GM12892 (cell line): ENCODE results near the gene ABHD12.

ENCODE experiments used
- DNase-seq: peaks from one replicate; pipeline ENCODE4 v3.0.0; 2011; ENCODE audit not compliant: insufficient read length
- FAIRE-seq: peaks from 2 replicates; lab custom pipeline; 2011; peaks lifted over from hg19 to GRCh38; lab: Jason Lieb, UNC
- POLR2A ChIP-seq: IDR thresholded peaks from 2 replicates; pipeline ENCODE4 v1.6.1; 2011; ENCODE audit warnings: low read depth, low read length, control low read depth
- POLR2AphosphoS5 ChIP-seq: IDR thresholded peaks from 2 replicates; pipeline ENCODE4 v1.6.1; 2011; ENCODE audit warnings: low read depth, low read length, control low read depth
- TAF1 ChIP-seq: IDR thresholded peaks from 2 replicates; pipeline ENCODE4 v1.6.1; 2011; ENCODE audit warnings: low read depth, mild to moderate bottlenecking, control low read depth, low read length, borderline replicate concordance

Gene ABHD12

DNA sequence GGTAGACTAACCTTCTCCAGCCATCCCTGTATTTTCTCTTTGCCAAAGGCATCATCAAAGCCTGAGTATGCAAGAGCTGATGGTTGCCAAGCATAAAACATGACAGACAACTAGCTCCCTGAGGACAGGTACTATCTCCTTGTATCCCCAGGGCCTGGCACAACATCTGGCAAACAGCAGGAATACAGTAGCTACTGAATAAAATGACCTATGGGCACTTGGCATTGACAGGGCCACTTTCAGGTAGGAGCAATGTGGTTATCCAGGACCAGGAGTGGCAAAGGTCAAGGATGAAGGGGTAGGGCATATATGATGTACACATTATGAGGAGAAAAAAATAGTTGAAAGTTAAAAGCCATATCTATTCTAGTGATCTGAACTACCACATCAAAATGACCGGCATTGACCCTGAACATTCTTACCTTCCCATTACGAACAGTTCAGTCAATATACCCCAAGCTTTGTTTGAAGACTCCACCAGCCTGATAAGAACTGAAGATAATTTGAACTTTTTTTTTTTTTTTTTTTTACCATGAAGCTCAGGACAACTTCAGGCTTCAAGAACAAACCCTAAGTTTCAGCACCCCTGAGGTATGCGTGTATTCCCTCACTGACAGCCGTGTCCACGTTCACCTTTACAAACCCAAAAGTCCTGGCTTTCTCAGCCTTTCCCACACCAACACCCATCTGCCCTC is 12.3 kb downstream of the ABHD12 start:
- DNase-seq (no peak), FAIRE-seq (no peak)
- TF ChIP-seq POLR2AphosphoS5, result no peak
- no peak for TF ChIP-seq TAF1
- TF ChIP-seq POLR2A, result no peak

DNA sequence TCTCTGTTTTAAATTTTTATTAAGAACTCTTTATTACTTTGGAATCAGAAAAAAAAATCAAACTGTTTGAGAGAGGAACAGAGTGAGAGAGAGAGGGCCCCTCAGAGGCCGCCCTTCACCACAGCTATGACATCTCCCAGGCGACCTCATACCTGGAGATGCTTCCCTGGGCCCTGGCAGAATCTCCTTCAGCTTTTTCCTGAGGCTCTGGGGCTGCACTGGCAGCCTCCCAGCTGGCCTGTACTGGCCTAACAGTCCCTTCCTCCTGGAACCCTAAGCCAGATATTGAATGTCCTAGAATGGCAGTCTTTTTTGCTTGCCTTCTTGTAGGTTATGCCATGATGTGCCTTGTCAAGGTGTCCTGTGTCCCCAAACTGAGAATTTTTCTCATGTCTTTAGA is 13.7 kb downstream of the ABHD12 start:
- FAIRE-seq, result no peak
- TF ChIP-seq POLR2A (no peak), TAF1 (no peak), POLR2AphosphoS5 (no peak)

DNA sequence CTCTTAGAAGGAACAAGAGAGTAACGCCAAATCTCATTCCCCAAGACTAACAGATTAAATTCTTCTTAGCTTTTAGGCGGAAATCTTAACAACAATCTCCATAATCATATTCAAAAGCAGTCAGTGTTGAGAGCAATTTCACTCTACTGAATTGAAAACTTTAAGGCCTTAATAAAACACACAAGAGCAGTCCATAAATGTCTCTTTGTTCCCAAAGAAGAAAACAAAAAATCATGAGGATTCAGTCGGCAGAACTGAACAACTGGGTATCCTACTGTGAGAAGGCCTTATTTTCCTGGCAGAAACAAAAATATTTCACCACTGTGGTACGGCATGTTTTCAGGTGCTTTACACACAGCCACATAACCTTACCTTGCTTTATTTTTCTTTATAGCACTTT is 14.4 kb downstream of the ABHD12 start:
- no peak for FAIRE-seq

More for the DNA sequence above, 13.7 kb downstream of the ABHD12 start:
- DNase-seq, result no peak

DNA sequence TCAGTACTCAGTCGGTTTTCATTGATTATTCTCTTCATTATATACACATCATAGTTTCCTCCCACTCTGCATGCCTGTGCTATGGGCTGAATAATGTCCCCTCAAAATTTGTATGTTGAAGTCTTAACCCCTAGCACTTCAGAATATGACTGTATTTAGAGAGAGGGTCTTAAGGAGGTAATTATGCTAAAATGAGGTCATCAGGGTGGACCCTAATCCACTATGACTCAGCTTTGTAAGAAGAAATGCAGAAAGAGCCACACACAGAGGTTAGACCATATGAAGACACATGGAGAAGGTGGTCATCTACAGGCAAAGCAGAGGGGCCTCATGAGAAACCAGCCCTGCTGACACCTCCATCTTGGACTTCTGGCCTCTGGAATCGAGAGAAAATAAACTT is 15.8 kb downstream of the ABHD12 start:
- TF ChIP-seq TAF1, result no peak
- FAIRE-seq, result no peak
- DNase-seq, result no peak

More for the DNA sequence above, 14.4 kb downstream of the ABHD12 start:
- DNase-seq, result no peak
- TF ChIP-seq POLR2A (no peak), TAF1 (no peak), POLR2AphosphoS5 (no peak)

DNA sequence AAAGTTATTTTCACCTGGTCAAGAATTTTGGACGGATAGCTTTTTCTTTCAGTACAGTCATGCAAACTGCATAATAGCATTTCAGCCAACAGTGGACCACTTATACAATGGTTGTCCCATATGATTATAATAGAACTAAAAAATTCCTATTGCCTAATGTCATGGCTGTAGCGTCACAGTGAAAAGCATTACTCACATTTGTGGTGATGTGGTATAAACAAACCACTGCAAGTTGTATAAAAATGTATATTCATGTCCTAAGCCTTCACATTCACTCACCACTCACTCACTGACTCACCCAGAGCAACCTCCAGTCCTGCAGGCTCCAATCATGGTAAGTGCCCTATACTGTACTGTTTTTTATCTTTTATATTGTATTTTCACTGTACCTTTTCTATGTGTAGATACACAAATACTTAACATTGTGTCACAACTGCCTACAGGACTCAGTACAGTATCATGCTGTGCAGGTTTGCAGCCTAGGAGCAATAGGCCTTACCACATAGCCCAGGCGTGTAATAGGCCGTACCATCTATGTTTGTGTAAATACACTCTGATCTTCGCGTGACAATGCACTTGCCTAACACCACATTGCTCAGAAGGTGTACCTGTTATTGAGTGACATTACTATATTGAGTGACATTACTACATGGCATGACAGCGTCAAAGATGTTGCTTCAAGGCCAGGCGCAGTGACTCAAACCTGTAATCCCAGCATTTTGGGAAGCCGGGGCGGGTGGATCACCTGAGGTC is 17.9 kb downstream of the ABHD12 start:
- FAIRE-seq (no peak), DNase-seq (no peak)
- TF ChIP-seq TAF1, result no peak
- no peak for TF ChIP-seq POLR2AphosphoS5
- no peak for TF ChIP-seq POLR2A

DNA sequence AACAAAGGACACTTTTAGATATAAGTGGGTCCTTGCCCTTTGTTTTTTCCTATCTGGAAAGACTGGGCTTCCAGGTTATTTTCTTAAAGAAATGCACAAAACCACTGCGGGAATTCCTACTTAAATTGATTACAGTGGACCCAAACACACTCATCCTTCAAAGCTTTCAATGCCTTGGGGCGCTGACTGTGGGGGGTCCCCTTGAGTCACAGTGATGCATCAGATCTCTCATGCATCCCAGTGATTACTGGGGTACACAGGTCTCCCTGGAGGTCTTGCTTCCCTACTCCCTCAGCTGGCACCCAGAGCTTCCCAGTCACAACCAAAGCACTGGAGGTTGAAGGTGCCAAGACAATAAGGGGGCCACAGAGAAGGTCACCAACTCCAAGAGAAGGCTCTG is 20.7 kb downstream of the ABHD12 start:
- FAIRE-seq (no peak), DNase-seq (no peak)
- TF ChIP-seq TAF1 (no peak), POLR2A (no peak), POLR2AphosphoS5 (no peak)

DNA sequence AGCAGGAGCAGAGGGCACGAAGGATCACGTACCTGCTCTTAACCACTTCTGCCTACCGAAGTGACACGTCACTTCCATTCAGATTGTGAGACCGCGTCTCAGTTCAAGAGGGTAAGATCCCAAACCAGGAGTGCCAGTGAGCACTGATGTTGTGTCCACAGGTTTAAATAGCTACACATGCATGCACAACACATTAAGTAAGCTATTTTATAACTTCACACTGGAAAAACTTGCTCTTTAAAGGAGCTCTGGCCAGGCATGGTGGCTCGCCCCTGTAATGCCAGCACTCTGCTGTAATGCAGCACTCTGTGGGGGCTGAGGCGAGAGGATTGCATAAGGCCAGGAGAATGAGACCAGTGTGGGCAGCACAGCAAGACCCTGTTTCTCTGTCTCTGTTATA is 21.1 kb downstream of the ABHD12 start:
- DNase-seq, result no peak
- no peak for FAIRE-seq
- TF ChIP-seq POLR2A (no peak), TAF1 (no peak)

DNA sequence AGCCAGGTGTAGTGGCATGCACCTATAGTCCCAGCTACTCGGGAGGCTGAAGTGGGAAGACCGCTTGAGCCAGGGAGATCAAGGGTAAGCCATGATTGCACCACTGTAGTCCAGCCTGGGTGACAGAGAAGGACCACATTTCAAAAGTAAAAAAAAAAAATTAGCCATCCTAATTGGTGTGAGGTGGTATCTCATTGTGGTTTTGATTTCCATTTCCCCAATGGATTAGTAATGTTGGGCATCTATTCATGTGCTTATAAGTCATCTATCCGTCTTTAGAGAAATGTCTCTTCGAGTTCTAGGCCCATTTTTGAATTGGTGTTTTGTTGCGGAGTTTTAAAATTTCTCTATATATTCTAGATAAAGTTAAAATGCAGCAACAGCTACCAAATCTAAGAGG is 21.7 kb downstream of the ABHD12 start:
- FAIRE-seq, result no peak
- DNase-seq, result no peak
- no peak for TF ChIP-seq POLR2A
- no peak for TF ChIP-seq POLR2AphosphoS5
- TF ChIP-seq TAF1, result no peak

DNA sequence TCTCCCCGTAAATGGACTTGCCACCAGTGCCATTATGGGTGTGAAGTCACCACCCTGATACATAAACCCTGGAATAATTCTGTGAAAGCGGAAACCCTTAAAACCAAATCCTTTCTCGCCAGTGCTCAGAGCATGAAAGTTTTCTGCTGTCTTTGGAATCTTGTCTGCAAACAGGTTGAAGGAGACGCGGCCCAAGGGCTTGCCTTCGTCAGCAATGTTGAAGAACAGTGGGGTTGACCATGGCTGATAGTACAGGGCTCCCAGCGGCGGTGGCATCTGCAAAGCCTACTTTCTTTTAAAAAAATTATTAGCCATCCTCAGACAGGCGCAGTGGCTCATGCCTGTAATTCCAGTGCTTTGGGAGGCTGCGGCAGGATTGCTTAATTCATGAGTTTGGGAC is 22.1 kb downstream of the ABHD12 start:
- DNase-seq, result no peak
- FAIRE-seq, result no peak
- no peak for TF ChIP-seq TAF1
- TF ChIP-seq POLR2AphosphoS5, result no peak
- TF ChIP-seq POLR2A, result no peak

DNA sequence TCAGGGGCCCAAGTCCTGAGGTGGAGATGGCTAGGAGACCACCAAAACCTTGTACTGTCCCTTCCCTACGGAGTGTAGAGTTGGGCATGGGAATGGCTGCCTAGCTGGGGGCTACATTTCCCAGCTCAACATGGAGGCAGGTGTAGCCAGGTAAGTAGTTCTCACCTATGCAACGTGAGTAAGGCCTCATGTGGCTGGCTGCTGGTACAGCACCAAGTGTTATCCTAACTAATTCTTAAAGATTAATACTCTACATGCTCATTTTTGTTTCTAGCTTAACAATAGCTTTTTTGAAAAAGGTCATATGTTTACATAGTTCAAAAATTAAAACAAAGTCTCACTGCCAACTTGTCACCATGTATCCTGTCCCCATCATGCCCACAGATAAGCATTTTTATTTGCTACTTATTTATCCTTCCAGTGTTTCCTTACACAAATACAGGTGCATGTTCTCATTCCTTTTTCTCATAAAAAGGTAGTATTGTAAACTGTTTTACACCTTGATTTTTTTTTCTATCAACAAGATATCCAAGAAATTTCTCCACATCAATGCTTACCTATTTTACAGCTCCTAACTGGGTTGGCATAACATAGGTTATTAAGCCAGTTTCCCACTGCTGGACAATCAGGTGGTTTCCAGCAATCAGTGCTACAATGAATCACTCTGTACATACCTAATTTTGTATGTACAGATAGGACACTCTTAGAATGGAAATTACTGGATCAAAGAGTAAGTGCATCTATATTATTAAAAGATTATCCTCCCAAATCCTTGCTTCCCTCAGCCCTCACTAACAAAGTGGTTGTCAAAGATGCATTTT is 25.5 kb downstream of the ABHD12 start:
- TF ChIP-seq POLR2A (no peak), POLR2AphosphoS5 (no peak), TAF1 (no peak)
- no peak for FAIRE-seq
- no peak for DNase-seq

DNA sequence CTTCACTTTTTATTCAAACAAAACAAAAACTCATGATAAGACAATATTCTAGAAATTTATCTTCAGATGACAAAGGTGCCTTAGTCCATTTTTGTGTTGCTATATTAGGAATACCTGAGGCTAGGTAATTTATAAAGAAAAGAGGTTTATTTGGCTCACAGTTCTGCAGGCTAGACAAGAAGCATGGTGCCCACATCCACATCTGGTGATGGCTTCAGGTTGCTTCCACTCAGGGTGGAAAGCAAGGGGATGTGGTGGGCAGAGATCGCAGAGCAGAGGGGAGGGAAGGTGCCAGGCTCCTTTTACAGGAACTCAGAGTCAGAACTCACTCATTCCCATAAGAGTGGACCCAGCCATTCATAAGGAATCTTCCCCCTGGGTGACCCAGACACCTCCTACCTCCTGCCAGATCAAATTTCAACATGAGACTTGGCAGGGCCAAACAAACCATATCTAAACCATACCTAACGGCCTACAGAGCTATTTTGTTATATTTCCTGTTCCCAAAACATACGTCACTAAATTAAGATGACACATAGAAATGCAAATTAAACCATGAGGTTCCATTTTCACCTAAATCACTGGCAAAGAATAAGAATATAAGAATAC is 26.4 kb downstream of the ABHD12 start:
- no peak for FAIRE-seq
- no peak for DNase-seq

More for the DNA sequence above, 26.4 kb downstream of the ABHD12 start:
- TF ChIP-seq TAF1 (no peak), POLR2A (no peak), POLR2AphosphoS5 (no peak)
